Measurements from ENCODE around the gene GRHL1. TPM values are rescaled to one million over a fixed set of nuclear protein-coding genes. Genes with fewer than 3 reads are reported as not detected.

GRHL1 gene
- total RNA-seq, 6 experiments from 2014 or later = 3.5 to 11.2 (median 6.2) TPM

GRCh38 chr2:9949239-9949991, 2.1 kb upstream of the GRHL1 start:
- Histone ChIP-seq H3K4me1 (peaks cover 0 to 11% (median 2%) of the 10 kb centered on the region in 4 donors), H3K9me3 (no peaks in the 10 kb centered on the region), H3K27ac (no peak overlapping the region), H3K36me3 (no peaks in the 10 kb centered on the region), H3K27me3 (no peaks in the 10 kb centered on the region), H3K4me3 (no peak overlapping the region)
- peak in 1 of 3 donors; percentile 62 for DNase-seq
- intact Hi-C loops (cut with DNase I) = loop anchor here in 1 of 2 donors (10.0 kb wide), 1 partner anchor 145 kb away; no protein-coding TSS in a partner anchor
- 78% methylated on average over 21 of the region's 23 CpGs for WGBS (ENCODE audit: insufficient coverage, low coverage, low lambda C conversion rate, missing lambda C conversion rate)
- TF ChIP-seq POLR2A (IDR thresholded peaks at IDR 0.05) = no peak
- TF ChIP-seq, protein P1, sequence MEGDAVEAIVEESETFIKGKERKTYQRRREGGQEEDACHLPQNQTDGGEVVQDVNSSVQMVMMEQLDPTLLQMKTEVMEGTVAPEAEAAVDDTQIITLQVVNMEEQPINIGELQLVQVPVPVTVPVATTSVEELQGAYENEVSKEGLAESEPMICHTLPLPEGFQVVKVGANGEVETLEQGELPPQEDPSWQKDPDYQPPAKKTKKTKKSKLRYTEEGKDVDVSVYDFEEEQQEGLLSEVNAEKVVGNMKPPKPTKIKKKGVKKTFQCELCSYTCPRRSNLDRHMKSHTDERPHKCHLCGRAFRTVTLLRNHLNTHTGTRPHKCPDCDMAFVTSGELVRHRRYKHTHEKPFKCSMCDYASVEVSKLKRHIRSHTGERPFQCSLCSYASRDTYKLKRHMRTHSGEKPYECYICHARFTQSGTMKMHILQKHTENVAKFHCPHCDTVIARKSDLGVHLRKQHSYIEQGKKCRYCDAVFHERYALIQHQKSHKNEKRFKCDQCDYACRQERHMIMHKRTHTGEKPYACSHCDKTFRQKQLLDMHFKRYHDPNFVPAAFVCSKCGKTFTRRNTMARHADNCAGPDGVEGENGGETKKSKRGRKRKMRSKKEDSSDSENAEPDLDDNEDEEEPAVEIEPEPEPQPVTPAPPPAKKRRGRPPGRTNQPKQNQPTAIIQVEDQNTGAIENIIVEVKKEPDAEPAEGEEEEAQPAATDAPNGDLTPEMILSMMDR (IDR thresholded peaks at IDR 0.05) = no peak
- ATAC-seq = peak in 1 of 4 donors; percentile 9

DNA sequence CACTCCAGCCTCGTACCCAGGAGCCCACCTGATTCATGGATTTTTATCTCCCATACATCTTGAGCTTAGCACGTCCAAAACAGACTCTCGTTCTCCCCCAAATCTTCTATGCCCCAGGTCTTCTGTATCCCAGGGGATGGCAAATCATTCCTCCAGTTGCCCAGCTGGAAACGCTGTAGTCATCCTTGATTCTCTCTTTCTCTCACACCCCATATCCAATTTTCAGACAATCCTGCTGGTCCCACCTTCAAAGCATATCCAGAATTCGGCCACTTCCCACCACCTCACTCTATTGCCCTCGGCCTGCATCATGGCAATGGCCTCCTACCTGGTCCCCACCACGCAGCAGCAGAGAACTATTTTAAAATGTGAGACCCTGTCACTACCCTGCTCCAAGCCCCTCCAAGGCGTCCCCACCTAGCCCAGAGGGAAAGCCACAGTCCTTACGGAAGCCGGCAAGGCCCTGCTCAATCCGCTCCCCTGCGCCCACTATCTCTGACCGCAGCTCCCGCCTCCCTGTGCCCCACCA, 1.4 kb upstream of the GRHL1 start:
- Histone ChIP-seq H3K9me3 (no peaks in the 10 kb centered on the region), H3K4me1 (peaks cover 0 to 12% (median 3%) of the 10 kb centered on the region in 4 donors), H3K36me3 (no peaks in the 10 kb centered on the region), H3K27ac (no peak overlapping the region), H3K27me3 (no peaks in the 10 kb centered on the region), H3K4me3 (no peak overlapping the region)
- DNase-seq (no peak), ATAC-seq (no peak)
- intact Hi-C loops (cut with DNase I) = loop anchor here in 1 of 2 donors (10.0 kb wide), 1 partner anchor 145 kb away; no protein-coding TSS in a partner anchor
- WGBS (ENCODE audit: insufficient coverage, low coverage, low lambda C conversion rate, missing lambda C conversion rate) = 87% methylated on average over 10 of the region's 14 CpGs
- no peak for TF ChIP-seq POLR2A (IDR thresholded peaks at IDR 0.05)
- TF ChIP-seq, protein P1 (IDR thresholded peaks at IDR 0.05) = no peak

- Histone ChIP-seq H3K27ac (peak overlapping the region; percentile 60 to 64 (median 60)), H3K4me1 (peaks cover 0 to 12% (median 3%) of the 10 kb centered on the region in 4 donors), H3K9me3 (no peaks in the 10 kb centered on the region), H3K27me3 (no peaks in the 10 kb centered on the region), H3K36me3 (no peaks in the 10 kb centered on the region), H3K4me3 (peak overlapping the region; percentile 59 to 80 (median 61))
- intact Hi-C loops (cut with DNase I) = no loop called here
- TF ChIP-seq, protein P1 (IDR thresholded peaks at IDR 0.05) = peak in 2 of 4 donors; percentile 13 to 19
- TF ChIP-seq POLR2A (IDR thresholded peaks at IDR 0.05) = no peak
- 12% methylated on average over 37 of the region's 76 CpGs for WGBS (ENCODE audit: insufficient coverage, low coverage, low lambda C conversion rate, missing lambda C conversion rate)
- DNase-seq = peak; percentile 64 to 73 (median 65)
- peak; percentile 27 to 37 (median 32) for ATAC-seq
Observed at GRCh38 chr2:9950521-9951271, 797 bp upstream of the GRHL1 start.

- intact Hi-C loops (cut with DNase I) = no loop called here
- H3K4me1 ChIP-seq = peaks cover 0 to 12% (median 3%) of the 10 kb centered on the region in 4 donors
- H3K27ac ChIP-seq = peak overlapping the region; percentile 60 to 64 (median 60)
- H3K4me3 ChIP-seq = peak overlapping the region; percentile 59 to 80 (median 61)
- no peak for TF ChIP-seq POLR2A (IDR thresholded peaks at IDR 0.05)
- TF ChIP-seq, protein P1 (IDR thresholded peaks at IDR 0.05) = peak in 1 of 4 donors; percentile 32
- no peak for ATAC-seq
- no peaks in the 10 kb centered on the region for H3K27me3 ChIP-seq
- no peak for DNase-seq
- H3K36me3 ChIP-seq = no peaks in the 10 kb centered on the region
- no CpG with 5 or more reads among the region's 47 CpGs for WGBS (ENCODE audit: insufficient coverage, low coverage, low lambda C conversion rate, missing lambda C conversion rate)
- no peaks in the 10 kb centered on the region for H3K9me3 ChIP-seq
Observed at GRCh38 chr2:9951272-9951521, 296 bp upstream of the GRHL1 start.
